GM19468 (cell line): ENCODE data around the gene GAB2.
A peak's percentile ranks its signal among the peaks of the same experiment; 100 is the strongest.
"Not testable (repeated sequence)": the region's sequence is repeated elsewhere in the genome, so short reads cannot be mapped to it uniquely, and the experiment has no call there.

ENCODE experiments used
- ATAC-seq: cut with Tn5 transposase; IDR thresholded peaks from one replicate; pipeline ENCODE4 v1.9.1; 2021; ENCODE audit warnings: mild to moderate bottlenecking, moderate library complexity, moderate number of reproducible peaks; ENCODE audit not compliant: unreplicated experiment; ENCODE audit errors: extremely low read depth

Gene GAB2, protein sequence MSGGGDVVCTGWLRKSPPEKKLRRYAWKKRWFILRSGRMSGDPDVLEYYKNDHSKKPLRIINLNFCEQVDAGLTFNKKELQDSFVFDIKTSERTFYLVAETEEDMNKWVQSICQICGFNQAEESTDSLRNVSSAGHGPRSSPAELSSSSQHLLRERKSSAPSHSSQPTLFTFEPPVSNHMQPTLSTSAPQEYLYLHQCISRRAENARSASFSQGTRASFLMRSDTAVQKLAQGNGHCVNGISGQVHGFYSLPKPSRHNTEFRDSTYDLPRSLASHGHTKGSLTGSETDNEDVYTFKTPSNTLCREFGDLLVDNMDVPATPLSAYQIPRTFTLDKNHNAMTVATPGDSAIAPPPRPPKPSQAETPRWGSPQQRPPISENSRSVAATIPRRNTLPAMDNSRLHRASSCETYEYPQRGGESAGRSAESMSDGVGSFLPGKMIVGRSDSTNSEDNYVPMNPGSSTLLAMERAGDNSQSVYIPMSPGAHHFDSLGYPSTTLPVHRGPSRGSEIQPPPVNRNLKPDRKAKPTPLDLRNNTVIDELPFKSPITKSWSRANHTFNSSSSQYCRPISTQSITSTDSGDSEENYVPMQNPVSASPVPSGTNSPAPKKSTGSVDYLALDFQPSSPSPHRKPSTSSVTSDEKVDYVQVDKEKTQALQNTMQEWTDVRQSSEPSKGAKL

DNA sequence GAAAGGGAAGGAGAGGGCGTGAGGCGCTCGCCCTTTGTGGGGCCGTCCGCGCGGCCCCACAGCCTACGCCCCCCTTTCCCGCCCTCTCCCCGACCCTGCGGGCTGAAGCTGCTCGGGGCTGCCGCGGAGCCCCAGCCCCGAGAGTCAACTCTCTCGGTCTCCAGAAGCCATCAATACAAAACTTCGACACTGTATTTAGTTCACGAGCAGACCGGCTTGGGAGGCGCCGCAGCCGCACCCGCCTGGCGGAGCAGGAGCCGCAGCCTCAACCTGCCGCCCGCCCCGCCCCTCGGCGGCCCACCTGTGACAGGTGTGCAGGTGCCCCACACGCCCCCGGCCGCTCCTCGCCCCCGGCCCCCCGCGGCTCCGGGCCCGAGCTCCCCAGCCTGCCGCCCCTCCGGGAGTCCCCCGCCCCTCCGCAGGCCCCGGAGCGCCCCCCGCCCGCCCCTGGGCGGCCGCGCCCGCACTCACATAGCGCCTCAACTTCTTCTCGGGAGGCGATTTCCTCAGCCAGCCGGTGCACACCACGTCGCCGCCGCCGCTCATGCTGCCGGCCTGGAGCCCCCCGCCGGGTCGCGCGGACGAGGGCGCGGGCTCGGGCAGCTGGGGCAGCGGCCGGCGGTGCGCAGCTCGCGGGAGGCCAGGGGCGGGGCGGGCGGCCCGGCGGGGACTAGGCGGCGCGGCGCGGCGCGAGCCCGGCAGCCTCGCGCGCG lies at the start of gene GAB2:
Gene GAB2, minus strand, starts transcription at position 646 of the 713 bp plus-strand sequence. Its CDS starts 100 bp downstream, at position 546.
- no peak for ATAC-seq

DNA sequence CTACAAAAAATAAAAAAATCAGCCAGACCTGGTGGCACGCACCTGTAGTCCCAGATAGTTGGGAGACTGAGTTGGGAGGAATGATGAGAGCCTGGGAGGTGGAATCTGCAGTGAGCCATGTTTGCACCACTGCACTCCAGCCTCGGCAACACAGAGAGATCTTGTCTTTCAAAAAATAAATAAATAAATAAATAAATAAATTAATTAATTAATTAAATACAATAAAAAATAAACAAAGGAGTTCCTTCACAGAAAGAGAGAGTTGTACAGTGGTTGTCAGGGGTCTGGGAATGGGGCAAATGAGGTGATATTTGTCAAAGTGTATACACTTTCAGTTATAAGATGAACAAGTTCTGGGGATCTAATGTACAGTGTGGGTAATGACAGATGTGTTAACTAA lies 49.8 kb upstream of the GAB2 start:
- no peak for ATAC-seq

DNA sequence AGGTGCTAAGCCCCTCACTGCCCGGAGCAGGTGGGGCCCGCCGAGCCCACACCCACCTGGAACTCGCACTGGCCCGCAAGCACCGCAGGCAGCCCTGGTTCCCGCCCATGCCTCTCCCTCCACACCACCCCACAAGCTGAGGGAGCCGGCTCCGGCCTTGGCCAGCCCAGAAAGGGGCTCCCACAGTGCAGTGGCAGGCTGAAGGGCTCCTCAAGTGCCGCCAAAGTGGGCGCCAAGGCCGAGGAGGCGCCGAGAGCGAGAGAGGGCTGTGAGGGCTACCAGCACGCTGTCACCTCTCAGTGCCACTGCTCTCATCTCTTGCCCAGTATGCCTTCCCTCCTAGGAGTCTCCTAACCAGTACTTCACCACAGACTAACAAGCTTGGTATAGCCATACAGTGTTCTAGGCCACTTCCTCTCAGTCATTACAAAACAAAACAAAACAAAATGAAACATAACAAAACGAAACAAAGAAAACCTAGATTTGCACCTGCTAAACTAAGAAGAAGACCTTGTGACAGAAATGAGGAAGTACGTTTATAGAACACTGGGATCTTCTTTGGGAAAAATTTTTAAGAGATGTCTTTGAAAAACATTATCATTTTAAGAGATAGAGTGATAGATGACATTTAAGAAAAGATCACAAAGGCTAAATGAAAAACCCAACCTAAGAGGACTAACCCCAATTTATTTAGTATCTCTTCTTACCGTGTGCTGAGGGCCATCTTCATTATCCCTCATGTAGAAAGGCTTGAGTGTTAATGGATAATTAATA lies 47.7 kb upstream of the GAB2 start:
- ATAC-seq: peak; percentile 95

DNA sequence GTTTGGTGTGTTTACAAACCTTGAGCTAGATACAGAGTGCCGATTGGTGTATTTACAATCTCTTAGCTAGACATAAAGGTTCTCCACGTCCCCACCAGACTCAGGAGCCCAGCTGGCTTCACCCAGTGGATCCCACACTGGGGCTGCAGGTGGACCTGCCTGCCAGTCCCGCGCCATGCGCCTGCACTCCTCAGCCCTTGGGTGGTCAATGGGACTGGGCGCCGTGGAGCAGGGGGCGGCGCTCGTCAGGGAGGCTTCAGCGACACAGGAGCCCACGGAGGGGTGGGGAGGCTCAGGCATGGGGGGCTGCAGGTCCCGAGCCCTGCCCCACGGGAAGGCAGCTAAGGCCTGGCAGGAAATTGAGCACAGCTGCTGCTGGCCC lies 47.2 kb upstream of the GAB2 start:
- not testable (repeated sequence) for ATAC-seq

DNA sequence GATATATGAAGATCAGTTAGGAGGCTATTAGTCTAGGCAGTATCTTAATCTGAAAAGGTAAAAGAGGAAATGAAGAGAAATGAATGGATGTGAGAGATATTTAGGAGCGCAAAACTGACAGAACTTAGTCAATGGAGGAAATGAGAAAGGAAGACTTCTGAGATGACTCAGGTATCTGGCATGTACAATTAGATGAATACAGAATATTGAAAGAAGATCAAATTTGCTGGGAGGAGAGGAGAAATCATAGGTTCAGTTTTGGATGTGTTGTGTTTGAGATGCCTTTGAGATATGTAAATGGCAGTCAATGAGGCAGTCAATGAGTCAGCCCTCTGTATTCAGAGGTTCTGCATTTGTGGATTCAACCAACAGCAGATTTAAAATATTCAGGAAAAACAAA lies 42.9 kb upstream of the GAB2 start:
- ATAC-seq: no peak

DNA sequence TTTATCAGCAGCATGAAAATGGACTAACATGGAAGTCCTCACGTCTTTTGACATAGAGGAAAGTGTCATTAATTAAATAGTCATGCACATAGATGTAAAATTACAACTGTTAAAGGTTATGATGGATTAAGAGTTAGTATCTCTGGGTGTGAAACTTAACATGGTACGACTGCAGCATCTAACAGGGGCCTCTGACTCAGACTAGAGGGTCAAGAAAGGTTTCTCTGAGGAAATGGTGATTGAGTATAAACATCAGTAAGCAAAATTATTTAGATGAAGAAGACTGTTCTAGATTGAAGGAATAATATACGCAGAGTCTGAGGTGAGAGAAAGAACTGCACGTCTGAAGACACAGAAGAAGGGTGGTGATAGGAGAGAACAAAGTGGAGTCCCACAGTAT lies 42.1 kb upstream of the GAB2 start:
- ATAC-seq: no peak

DNA sequence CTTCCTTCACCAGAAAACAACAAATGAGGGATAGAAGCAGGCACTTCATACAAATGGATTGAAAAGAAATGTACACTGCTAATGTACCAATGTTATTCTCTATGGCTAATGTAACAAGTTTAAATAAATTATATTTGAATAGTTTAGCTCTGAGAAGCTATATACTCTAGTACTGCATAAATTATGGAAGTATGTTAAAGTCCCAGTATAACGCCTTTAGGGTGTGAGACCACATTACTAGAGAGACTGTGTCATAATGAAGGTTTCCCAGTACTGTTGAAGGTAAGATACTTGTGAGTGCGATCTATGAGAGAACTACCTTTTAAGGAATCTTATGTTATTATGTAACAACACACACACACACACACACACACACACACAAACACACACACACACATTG lies 39.8 kb upstream of the GAB2 start:
- ATAC-seq: no peak

DNA sequence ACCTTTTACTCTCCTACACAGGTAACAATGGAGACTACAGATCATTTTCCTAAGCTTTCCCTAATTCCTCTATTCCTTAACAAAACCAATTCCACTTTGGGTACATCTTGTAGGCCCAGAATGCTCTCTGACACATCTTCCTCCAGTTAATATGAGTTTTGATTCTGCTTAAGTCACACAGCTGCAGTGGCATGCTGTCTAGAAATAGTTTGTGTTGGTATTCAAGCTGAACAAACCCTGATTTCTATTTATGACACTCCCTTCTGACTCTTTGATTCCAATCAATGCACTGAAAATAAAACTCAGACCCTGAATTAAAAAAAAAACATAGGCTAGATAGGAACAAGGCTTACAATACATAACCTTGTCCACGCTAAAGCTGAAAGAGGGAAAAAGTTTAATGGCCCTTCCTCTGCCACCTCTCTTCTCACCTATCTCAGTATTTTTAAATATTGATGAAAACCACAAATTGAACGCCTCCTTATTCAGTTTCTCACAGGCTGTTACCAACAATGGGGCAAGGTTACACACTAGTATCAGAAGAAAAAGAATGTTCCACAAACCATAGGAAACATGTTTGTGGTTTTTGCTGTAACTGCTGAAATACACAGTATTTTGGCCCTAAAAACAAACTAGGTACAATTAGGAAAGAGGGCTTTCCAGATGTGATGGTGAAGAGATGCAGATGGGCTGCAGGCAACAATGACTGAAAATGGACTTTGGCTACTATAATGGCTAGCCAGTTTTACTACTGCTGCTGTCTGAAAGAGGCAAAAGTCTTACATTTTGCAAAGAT lies 35.7 kb upstream of the GAB2 start:
- ATAC-seq: no peak

DNA sequence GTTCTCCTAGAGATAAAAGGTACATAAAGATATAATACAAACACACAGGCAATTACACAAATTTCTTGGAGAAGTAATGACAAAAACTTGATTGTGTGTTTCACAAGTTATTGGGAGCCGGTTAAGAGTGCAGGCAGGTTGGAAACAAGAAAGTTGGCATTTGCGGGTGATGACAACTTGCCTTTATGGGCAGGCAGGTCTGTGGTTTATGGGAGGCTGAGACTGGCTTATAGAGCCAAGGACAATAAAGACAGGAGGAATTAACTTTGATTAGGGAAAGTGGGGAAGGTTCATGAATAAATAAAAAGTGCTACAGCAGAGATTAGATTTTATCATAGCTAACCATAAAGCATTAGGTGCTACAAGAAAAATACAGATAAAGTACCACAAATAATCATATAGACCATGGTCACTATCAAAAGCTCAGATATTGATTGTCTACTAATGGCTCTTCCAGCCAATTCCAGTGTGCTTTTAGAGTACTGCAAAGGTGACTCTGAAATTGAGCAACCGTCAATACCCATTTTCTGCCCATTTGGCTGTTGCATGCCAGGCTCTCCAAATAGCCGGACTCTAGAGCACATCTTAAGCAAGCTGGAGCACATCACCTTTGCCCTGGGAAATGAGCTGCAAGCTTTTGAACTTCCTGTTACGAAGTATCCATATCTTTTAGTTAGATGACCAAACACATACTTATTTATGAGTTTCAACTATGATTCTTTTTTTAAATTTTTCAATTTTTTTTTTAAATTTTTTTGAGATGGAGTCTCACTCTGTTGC lies 33.9 kb upstream of the GAB2 start:
- no peak for ATAC-seq

DNA sequence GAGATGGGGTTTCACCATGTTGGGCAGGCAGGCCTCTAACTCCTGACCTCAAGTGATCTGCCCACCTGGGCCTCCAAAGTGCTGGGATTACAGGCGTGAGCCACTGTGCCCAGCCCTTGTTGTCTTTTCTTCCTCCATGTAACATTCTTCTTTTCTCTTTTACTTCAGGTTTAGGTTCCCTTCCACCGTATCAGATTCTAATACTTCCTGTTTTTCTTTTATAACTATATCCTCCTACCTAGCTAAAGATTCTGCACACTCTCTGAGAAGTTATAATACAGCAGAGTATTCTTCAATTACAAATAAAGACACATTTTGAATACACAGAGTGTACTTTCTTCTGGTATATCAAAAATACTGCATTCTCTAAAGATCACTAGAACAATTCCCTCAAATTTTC lies 33.2 kb upstream of the GAB2 start:
- ATAC-seq: no peak

DNA sequence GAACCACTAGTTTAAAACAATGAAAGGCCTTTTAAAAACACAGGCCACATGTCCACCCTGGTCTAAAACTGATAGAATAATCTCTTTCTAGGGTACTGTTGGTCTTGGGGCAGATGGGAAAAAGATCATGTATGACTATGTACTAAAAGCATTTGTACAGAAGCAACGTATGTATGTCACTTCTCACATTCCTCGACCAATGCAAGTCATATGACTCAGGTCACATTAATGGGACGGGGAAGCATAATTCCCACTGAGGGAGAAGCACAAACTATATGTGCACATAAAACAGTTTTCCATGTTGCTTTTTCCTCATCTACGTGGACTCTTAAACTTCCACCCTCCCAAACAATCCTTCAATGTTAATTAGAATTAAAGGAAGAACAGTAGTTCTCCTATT lies 32.2 kb upstream of the GAB2 start:
- no peak for ATAC-seq

DNA sequence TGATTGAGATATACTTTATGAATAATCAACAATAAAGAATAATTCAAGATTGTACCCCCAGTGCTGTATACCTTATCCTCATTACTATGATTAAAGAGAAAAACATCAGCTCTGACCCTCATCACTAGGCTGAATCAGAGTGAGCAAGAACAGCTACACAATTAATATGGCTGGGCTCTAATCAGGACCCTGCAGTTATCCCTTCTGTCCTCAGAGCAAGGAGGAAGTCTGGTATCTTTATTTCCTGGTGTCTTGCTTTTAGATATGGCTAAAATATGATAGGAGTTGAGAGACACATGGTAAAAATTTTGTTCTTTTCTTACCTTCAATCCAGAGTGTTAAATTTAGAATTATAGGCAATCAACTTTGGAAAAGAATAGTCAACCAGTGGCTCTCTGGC lies 28.6 kb upstream of the GAB2 start:
- ATAC-seq: no peak

DNA sequence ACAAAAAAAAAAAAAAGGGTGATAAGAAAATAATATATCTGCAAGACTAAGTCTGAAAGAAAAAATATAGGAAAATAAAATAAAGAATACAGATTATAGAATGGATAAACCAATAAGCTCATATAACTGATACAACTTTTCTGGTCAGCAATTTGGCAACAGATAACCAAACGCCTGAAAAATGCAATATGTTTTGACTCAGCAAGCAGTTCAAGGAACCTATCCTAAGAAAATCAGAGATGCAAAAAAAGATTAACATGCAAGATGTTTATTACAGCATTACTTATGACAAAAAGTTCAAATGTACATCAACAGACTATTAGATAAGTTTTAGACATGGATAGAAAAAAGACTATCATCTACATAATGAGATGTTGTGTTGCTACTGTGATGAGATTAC lies 27.1 kb upstream of the GAB2 start:
- ATAC-seq: no peak

DNA sequence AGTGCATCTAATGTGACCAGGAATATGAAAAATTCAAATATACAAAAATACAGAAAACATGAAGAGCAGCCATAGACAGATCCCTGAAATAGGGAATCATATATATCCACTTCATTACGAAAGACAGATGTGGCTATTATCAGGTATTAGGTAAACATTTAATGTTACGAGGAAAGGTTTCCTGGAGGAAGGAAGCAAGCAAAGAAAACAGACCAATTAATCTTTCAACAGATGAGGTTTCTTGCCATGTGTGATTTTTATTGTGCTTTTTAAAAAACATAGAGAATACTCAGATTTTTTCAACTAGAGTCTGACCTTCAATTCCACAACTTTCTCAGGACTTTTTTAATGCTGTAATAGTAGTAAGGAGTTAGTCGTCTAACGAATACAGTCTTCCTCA lies 24.3 kb upstream of the GAB2 start:
- no peak for ATAC-seq

DNA sequence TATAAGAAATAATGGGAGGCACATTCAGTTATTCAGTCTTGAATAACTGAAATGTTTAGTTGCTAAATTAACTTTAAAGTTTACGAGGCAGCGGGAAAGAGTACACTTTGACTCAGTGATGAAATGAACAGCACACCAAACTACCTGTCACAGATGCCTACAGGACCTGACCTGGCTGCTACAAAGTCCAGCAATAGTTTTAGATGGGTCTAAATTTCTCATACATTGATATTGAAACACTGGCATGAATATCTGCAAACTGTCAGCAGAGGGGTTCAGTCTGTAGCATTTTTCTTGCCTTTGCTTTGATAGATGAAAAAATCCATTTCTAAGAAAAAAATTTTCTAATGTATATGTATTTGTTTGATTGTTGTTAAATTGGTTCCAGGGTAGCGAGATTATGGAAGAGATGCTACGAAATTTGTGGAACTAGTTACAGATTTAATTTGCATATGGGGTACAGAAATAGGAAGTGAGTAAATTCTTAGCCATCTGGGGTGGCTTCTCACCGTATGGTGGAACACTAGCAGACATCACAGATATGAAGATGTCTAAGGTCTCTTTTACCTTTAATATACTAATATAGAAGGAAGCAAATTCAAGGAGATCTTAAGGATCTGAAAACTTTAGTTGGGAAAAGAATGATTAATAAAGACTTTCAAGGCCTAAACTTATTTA lies 20.8 kb upstream of the GAB2 start:
- ATAC-seq: peak; percentile 82

DNA sequence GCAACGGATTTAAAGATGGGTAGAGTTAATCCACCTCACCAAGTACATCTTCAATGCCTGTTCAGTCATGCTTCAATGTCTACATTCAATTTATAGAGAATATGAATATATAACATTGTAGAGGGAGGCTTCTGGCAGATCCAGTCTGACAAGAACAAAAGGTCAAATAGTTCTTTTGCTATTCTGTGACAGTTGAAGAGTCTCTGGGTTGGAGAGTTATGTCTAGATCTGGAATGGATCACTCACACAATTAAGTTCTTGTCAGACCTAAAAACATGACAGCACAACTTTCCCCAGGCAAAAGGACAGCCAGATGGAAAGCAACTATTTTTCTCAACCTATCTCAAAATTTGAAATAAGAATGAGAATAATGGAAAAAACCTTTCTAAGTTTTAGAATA lies 15.3 kb upstream of the GAB2 start:
- no peak for ATAC-seq

DNA sequence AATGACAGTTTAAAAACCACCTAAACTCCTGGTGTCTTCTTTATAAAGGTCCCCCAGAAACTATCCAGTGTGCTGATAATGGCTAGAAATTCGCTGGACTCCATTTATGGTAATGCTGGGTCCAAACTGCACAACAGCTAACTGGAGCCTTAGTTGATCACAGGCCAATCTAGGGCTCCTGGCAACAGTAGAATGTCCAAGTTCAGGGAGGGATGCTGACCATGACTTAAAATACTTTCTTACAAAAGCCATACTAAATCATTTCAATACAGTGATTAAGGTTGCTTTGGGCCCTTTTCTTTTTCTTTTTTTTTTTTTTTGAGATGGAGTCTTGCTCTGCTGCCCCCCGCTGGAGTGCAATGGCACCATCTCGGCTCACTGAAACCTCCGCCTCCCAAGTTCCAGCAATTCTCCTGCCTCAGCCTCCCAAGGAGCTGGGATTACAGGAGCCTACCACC lies 14.5 kb upstream of the GAB2 start:
- ATAC-seq: no peak

DNA sequence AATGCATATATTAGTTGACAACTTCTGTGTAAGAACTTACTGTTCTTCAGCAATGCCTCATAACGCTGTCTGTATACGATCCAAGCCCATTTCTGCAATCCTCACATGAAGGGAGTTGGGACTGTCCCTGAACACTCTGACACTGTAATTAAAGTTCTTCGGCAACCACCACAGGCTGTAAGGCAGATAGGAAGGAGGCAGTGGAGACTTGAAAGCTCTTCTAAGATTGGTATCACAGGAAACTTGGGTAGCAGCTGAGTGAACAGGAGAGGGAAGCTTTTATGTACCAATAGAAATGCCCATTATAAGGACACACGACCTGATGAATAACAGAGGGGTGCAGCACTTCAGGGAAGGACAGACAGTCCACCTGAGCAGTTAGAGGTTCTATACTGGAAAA lies 12.0 kb upstream of the GAB2 start:
- ATAC-seq: no peak
